Activated T-cell treated with anti-CD3 and anti-CD28 coated beads, Interleukin-2, amount 50 U/mL, for 48 hours (primary cell): ENCODE results near the gene ROR1.

ENCODE experiments used
- DNase-seq, 2 experiments: peaks; one replicate each; pipeline ENCODE4 v3.0.0-alpha.2; 2020

Gene ROR1

GRCh38 chr1:63983391-63984256 lies 209.8 kb downstream of the ROR1 start:
- DNase-seq = no peak

- DNase-seq = no peak
Observed at GRCh38 chr1:63984257-63984929, 210.6 kb downstream of the ROR1 start.

DNA sequence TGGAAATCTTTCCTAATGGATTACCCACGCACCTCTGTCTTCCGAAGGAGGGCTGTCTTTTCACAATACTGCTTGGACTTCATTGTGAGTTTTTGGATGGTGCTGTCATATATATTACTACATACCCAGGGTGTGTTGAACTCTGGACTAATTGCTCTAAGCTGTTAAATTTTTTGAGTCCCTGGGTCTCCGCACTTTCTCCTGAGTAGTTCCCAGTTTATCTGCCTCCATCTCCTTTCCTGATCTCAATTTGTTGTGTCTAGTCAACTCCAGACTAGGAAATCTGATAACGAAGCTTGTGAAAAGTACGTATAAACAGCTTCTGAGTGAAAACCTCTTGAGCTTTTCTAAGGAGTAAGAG lies 211.1 kb downstream of the ROR1 start:
- DNase-seq = no peak

GRCh38 chr1:63987014-63987627 lies 213.3 kb downstream of the ROR1 start:
- no peak for DNase-seq

DNA sequence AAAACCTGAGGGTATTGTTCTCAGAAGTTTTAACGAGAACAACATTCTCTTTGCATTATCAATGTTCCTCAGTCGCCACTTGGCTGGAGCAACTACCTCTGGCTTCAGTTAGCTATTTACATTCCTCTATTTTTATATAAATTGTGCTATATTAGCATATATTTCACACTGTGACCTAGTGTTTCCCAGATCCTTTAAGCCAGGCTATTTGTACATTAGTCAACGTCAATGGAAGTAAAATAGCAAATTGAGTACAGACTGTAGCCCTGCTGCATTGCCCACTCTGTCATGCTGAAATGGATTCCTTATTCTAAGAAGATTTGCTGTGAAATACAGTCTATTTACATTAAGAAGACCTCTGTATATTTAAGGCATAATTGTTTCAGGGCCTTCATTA lies 213.8 kb downstream of the ROR1 start:
- DNase-seq = no peak

- no peak for DNase-seq
Observed at GRCh38 chr1:63988941-63989340, 215.1 kb downstream of the ROR1 start.

DNA sequence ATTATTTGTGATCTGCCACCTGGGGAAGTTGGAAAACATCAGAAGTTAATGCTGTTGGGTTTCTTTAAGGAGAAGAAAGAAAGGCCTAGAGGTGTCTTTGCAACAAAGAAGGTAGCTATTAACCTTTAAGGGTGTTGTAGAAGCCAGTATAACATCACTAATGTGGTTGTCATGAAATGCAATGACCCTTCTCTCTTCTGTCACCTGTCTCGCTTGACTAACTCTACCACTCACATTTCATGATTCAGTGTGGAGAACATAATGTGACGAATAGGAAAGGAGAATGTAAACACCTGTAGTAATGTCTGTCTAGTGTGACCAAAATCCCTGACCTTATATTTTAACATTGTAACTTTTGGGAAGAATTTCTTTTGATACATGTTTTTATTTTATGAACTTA lies 217.9 kb downstream of the ROR1 start:
- no peak for DNase-seq

GRCh38 chr1:64000021-64000420 lies 226.2 kb downstream of the ROR1 start:
- DNase-seq = no peak

DNA sequence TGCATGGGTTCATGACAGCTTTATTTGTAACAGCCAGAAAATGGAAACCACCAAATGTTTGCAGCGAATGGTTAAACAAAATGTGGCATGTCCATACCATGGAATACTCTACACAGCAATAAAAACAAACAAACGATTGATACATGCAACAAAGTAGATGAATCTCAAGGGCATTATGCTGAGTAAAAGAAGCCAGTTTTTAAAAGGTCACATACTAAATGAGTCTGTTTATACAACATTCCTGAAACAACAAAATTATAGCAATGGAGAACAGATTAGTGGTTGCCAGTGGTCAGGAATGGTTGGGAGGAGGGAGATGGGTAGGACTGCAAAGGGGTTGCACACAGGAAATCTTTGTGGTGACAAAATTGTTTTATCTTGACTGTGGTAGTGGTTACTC lies 227.2 kb downstream of the ROR1 start:
- no peak for DNase-seq

- DNase-seq = no peak
Observed at GRCh38 chr1:64004451-64005025, 230.7 kb downstream of the ROR1 start.

DNA sequence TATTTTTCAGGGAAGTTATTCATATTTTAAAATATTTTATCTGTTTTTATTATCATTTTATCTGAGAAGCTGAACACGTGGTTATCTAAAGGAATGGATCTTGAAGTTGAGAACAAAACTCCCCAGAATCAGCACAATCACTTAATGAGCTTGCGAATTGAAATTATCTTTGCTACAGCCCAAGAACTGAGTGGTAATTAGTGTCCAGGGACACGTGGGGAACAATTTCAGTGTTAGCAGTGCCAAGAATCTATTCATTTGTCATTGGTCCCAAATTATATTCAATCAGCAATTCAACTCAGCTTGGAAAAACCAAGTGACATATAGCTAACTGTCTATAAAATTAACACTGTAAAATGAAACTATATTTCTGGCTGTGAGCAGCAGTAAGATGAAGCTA lies 232.0 kb downstream of the ROR1 start:
- no peak for DNase-seq

- no peak for DNase-seq
Observed at GRCh38 chr1:64006276-64007051, 232.6 kb downstream of the ROR1 start.

DNA sequence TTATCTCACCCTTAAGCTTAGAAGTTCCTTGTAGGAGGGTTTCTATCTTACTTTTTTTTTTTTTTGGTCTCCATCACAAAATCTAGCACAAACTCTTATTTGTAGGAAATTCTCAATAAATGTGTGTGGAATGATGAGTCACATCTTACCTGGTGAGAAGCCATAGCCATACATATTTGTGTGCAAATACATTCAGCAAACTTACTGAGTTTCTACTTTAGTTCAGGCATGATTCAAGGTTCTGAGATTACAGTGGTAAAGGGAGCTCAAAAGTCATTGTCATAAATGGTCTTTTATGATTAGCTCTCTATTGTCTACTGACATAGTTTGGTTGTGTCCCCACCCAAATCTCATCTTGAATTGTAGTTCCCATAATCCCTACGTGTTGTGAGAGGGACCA lies 236.5 kb downstream of the ROR1 start:
- DNase-seq = no peak

GRCh38 chr1:64013395-64013794 lies 239.6 kb downstream of the ROR1 start:
- no peak for DNase-seq

DNA sequence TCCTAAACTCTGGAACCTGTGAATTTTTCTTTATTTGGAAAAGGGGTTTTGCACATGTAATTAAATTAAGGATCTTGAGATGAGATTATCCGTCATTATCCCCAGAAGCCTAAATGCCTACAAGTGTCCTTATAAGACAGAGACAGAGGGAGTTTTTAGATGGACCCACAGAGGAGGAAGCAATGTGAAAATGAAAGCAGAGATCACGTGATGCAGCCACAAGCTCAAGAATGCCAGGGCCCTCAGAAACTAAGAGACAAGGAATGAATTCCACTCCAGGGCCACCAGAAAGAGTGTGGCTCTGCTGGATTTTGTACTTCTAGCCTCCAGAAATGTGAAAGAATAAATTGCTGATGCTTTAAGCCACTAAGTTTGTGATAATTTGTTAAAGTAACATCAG lies 246.0 kb downstream of the ROR1 start:
- DNase-seq = no peak

DNA sequence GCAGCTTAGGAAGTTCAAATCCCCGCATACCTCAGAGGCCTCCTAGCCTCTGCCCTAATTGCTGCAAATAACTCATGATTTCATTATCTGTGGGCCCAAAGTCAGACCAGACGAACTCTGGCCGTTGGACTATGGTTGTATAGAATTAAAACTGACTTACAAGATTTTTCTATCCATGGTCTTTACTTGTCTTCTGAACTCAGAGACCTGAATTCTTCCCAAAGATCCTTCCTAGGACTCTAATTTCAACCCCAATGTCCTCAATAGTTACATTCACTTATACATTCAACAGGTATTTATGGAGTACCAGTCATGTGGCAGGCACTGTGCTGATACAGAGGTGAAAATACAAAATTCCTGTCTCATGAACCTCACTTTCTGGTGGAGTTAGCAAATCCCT lies 247.2 kb downstream of the ROR1 start:
- DNase-seq = no peak

DNA sequence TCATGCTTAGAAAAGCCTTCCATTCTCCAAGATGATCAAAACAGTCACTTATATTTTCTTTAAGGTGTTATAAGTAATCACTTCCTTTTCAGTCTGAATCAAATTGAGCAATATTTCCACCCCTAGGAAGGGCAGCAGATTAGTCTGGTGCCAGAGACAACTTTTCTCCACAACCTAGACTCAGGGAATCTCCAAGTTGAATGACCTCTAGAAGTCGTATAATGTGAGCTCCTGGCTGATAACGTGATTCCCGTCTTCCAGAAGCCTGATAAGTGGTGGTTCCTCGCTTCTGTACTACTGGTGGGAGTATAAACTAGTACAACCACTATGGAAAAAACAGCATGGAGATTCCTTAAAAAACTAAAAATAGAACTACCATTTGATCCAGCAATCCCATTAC lies 251.2 kb downstream of the ROR1 start:
- no peak for DNase-seq

GRCh38 chr1:64029037-64029436 lies 255.2 kb downstream of the ROR1 start:
- no peak for DNase-seq

DNA sequence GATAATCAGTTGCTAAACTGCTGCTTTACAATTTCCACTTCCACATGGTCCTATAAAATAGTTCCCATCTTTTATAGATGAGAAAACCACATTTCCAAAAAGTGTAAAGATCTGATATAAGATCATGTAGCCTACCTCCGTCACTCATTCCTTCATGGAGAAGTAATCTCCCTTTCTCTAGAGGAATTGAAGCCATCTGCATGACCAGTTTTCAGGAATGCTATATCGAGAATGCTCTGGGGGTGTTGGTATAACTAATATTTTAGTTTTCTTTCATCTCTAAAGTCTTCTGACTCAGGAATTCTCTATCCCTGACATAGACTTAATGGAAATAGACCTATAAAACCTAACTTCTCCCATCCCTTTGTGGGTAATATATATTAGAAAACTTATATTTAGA lies 256.6 kb downstream of the ROR1 start:
- no peak for DNase-seq

- DNase-seq = no peak
Observed at GRCh38 chr1:64031236-64031635, 257.4 kb downstream of the ROR1 start.

GRCh38 chr1:64033667-64034220 lies 259.9 kb downstream of the ROR1 start:
- DNase-seq = no peak

DNA sequence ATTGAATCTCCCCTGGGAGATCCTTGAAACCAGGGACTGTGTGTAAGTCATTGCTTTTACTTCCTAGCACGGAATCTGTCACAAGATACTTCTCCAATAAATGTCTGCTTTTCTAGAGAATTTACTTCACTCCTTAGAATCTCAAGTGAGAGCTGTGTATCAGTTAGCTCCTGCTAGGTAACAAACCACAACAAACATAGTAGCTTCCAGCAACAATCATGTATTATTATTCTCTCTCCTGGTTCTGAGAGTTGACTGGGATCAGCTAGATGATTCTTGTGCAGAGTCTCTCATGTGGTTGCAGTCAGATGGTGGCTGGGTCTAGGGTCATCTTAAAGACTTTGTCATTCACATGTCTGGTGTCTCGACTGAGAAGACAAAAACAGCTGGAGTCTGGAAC lies 262.7 kb downstream of the ROR1 start:
- no peak for DNase-seq

DNA sequence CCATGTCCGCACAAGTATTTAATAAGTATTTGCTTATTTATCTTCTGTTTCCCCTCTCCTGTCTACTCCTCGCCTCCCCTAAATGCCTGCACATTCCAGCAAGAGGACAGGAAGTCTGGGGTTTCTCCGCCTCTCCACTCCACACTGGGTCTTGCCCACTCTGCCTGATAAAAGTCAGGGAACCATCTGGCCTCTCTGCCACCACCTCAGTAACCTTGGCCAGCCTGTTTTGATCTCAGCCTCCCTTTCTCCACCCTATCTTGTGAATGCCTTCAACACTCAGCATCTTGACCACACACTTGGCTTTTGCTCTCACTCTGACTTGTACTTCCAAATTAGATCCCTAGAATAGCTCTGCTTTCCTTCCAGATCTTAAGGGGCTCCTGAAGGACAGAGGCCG lies 264.3 kb downstream of the ROR1 start:
- no peak for DNase-seq
